Measurements from ENCODE around the gene NPY. TPM values are rescaled to one million over a fixed set of nuclear protein-coding genes. Genes with fewer than 3 reads are reported as not detected.

The NPY gene
- total and polyA plus RNA-seq, 2 donors (not counting 1 experiment from before 2014, with no cell fraction given): not detected

GRCh38 chr7:24334012-24334411, 50.0 kb downstream of the NPY start:
- Histone ChIP-seq H3K27me3 (ENCODE audit: control insufficient read depth, insufficient read depth, low read length) (no peaks in the 10 kb centered on the region), H3K27ac (ENCODE audit: insufficient read depth, low read length) (no peak overlapping the region), H3K36me3 (ENCODE audit: control insufficient read depth, insufficient read depth, low read length) (no peaks in the 10 kb centered on the region), H3K4me2 (ENCODE audit: extremely low read depth, insufficient read depth, low read length) (no peak overlapping the region), H3K4me1 (ENCODE audit: control insufficient read depth, extremely low read depth, insufficient read depth, low read length) (no peaks in the 10 kb centered on the region), H2AFZ (ENCODE audit: low read length) (no peak overlapping the region), H3K79me2 (ENCODE audit: control insufficient read depth, insufficient read depth, low read length) (no peaks in the 10 kb centered on the region), H4K20me1 (ENCODE audit: control insufficient read depth, extremely low read depth, insufficient read depth, low read length) (no peaks in the 10 kb centered on the region), H3K9ac (ENCODE audit: insufficient read depth, low read length) (no peak overlapping the region), H3K9me3 (ENCODE audit: control insufficient read depth, insufficient read depth, low read depth, low read length) (no peaks in the 10 kb centered on the region), H3K4me3 (replicated peaks in 1 of 4; ENCODE audit: control extremely low read depth in 1 of 4, insufficient read depth in 1 of 4, low read depth in 3 of 4, low read length in 4 of 4) (no peak overlapping the region)
- no peak for TF ChIP-seq EZH2 (IDR thresholded peaks at IDR 0.05; ENCODE audit: low read length, missing control alignments)
- TF ChIP-seq, protein P1, sequence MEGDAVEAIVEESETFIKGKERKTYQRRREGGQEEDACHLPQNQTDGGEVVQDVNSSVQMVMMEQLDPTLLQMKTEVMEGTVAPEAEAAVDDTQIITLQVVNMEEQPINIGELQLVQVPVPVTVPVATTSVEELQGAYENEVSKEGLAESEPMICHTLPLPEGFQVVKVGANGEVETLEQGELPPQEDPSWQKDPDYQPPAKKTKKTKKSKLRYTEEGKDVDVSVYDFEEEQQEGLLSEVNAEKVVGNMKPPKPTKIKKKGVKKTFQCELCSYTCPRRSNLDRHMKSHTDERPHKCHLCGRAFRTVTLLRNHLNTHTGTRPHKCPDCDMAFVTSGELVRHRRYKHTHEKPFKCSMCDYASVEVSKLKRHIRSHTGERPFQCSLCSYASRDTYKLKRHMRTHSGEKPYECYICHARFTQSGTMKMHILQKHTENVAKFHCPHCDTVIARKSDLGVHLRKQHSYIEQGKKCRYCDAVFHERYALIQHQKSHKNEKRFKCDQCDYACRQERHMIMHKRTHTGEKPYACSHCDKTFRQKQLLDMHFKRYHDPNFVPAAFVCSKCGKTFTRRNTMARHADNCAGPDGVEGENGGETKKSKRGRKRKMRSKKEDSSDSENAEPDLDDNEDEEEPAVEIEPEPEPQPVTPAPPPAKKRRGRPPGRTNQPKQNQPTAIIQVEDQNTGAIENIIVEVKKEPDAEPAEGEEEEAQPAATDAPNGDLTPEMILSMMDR (conservative IDR thresholded peaks at IDR 0.05 in 1 of 2, IDR thresholded peaks at IDR 0.05 in 1 of 2; ENCODE audit: low read depth in 1 of 2, low read length in 2 of 2): no peak
- DNase-seq (ENCODE audit: low read depth in 2 of 2): no peak

- Histone ChIP-seq H3K79me2 (ENCODE audit: control insufficient read depth, insufficient read depth, low read length) (no peaks in the 10 kb centered on the region), H3K4me2 (ENCODE audit: extremely low read depth, insufficient read depth, low read length) (no peak overlapping the region), H3K4me3 (replicated peaks in 1 of 4; ENCODE audit: control extremely low read depth in 1 of 4, insufficient read depth in 1 of 4, low read depth in 3 of 4, low read length in 4 of 4) (no peak overlapping the region), H2AFZ (ENCODE audit: low read length) (no peak overlapping the region), H4K20me1 (ENCODE audit: control insufficient read depth, extremely low read depth, insufficient read depth, low read length) (no peaks in the 10 kb centered on the region), H3K27me3 (ENCODE audit: control insufficient read depth, insufficient read depth, low read length) (no peaks in the 10 kb centered on the region), H3K36me3 (ENCODE audit: control insufficient read depth, insufficient read depth, low read length) (no peaks in the 10 kb centered on the region), H3K27ac (ENCODE audit: insufficient read depth, low read length) (no peak overlapping the region), H3K9ac (ENCODE audit: insufficient read depth, low read length) (no peak overlapping the region), H3K9me3 (ENCODE audit: control insufficient read depth, insufficient read depth, low read depth, low read length) (no peaks in the 10 kb centered on the region), H3K4me1 (ENCODE audit: control insufficient read depth, extremely low read depth, insufficient read depth, low read length) (no peaks in the 10 kb centered on the region)
- no peak for DNase-seq (ENCODE audit: low read depth in 2 of 2)
- TF ChIP-seq, protein P1 (conservative IDR thresholded peaks at IDR 0.05 in 1 of 2, IDR thresholded peaks at IDR 0.05 in 1 of 2; ENCODE audit: low read depth in 1 of 2, low read length in 2 of 2): no peak
- no peak for TF ChIP-seq EZH2 (IDR thresholded peaks at IDR 0.05; ENCODE audit: low read length, missing control alignments)
Observed at GRCh38 chr7:24334627-24335026, 50.6 kb downstream of the NPY start.

GRCh38 chr7:24336461-24336860, 52.5 kb downstream of the NPY start:
- Histone ChIP-seq H3K9ac (ENCODE audit: insufficient read depth, low read length) (no peak overlapping the region), H3K27me3 (ENCODE audit: control insufficient read depth, insufficient read depth, low read length) (no peaks in the 10 kb centered on the region), H3K36me3 (ENCODE audit: control insufficient read depth, insufficient read depth, low read length) (no peaks in the 10 kb centered on the region), H3K4me1 (ENCODE audit: control insufficient read depth, extremely low read depth, insufficient read depth, low read length) (no peaks in the 10 kb centered on the region), H3K79me2 (ENCODE audit: control insufficient read depth, insufficient read depth, low read length) (no peaks in the 10 kb centered on the region), H2AFZ (ENCODE audit: low read length) (no peak overlapping the region), H3K4me2 (ENCODE audit: extremely low read depth, insufficient read depth, low read length) (no peak overlapping the region), H3K4me3 (replicated peaks in 1 of 4; ENCODE audit: control extremely low read depth in 1 of 4, insufficient read depth in 1 of 4, low read depth in 3 of 4, low read length in 4 of 4) (no peak overlapping the region), H3K9me3 (ENCODE audit: control insufficient read depth, insufficient read depth, low read depth, low read length) (no peaks in the 10 kb centered on the region), H4K20me1 (ENCODE audit: control insufficient read depth, extremely low read depth, insufficient read depth, low read length) (no peaks in the 10 kb centered on the region), H3K27ac (ENCODE audit: insufficient read depth, low read length) (no peak overlapping the region)
- DNase-seq (ENCODE audit: low read depth in 2 of 2): no peak
- TF ChIP-seq, protein P1 (conservative IDR thresholded peaks at IDR 0.05 in 1 of 2, IDR thresholded peaks at IDR 0.05 in 1 of 2; ENCODE audit: low read depth in 1 of 2, low read length in 2 of 2): no peak
- TF ChIP-seq EZH2 (IDR thresholded peaks at IDR 0.05; ENCODE audit: low read length, missing control alignments): no peak

Data from fibroblast of lung (primary cell).